ENCODE data around the gene MMAB. TPM values are rescaled to one million over a fixed set of nuclear protein-coding genes. Genes with fewer than 3 reads are reported as not detected.

The MMAB gene
- total RNA-seq, 1 donor from 2014 or later: 55.4 TPM

DNA sequence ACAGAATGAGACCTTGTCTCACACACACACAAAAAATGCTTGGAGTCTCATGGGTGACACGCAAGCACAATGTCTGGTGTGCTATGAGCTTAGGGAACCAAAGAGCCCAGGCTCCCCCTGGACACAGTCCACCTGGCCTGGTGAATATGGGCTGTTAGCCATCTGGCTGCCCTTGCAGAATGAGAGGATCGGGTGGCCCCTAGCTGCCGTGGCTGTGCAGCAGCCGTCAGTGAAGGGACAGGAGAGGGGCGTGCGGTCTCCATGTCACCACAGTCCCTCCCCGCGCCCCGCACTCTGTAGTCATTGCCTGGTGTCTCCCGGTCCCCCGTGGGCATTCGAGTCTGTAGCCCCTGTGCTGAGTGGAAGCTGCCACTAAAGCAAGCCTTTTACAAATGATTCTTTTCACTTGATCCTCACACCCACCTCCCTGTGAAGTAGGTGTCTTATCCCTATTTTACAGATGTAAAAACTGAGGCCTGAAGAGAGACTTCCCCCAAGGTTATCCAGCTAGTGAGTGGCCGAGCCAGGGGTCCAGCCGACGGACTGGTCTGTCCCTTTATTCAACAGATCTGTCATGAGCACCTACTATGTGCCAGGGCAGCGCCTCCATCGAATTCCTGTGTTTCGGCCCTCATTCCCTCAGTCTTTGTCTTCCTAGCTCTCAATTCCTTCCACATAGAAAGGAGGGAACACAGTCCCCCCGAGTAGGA is 19.0 kb upstream of the MMAB start:
- Histone ChIP-seq H3K27ac (replicated peaks) (peak overlapping the region; percentile 83), H3K9me3 (replicated peaks) (no peaks in the 10 kb centered on the region), H3K4me1 (peaks cover 14% of the 10 kb centered on the region), H3K36me3 (peaks cover 36% of the 10 kb centered on the region), H3K4me3 (no peak overlapping the region), H3K27me3 (ENCODE audit: low read depth) (no peaks in the 10 kb centered on the region)
- TF ChIP-seq, protein P1, sequence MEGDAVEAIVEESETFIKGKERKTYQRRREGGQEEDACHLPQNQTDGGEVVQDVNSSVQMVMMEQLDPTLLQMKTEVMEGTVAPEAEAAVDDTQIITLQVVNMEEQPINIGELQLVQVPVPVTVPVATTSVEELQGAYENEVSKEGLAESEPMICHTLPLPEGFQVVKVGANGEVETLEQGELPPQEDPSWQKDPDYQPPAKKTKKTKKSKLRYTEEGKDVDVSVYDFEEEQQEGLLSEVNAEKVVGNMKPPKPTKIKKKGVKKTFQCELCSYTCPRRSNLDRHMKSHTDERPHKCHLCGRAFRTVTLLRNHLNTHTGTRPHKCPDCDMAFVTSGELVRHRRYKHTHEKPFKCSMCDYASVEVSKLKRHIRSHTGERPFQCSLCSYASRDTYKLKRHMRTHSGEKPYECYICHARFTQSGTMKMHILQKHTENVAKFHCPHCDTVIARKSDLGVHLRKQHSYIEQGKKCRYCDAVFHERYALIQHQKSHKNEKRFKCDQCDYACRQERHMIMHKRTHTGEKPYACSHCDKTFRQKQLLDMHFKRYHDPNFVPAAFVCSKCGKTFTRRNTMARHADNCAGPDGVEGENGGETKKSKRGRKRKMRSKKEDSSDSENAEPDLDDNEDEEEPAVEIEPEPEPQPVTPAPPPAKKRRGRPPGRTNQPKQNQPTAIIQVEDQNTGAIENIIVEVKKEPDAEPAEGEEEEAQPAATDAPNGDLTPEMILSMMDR (IDR thresholded peaks at IDR 0.05; ENCODE audit: borderline replicate concordance): peak; percentile 39
- peak; percentile 68 for DNase-seq
- intact Hi-C loops (cut with micrococcal nuclease): loop anchor here (5.0 kb wide), 1 partner anchor 185 kb away; no protein-coding TSS in a partner anchor

DNA sequence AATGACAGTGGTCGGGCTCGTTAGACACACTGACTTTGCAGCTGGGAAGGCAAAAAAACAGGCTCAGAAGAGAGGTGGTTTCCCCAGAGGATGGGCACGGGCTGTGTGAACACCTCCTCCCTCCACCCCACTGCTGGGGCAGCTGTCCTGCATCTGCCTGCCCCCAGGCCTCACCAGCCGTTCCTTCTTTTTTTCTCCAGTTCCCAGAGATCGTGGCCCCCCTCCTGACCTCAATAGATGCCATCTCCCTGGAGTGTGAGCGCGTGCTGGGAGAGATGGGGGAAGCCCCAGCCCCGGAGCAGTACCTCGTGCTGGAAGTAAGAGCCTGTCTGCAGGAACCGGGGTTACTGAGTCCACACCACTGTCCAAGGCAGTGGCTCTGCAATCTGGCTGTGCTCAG is 17.7 kb upstream of the MMAB start:
- Histone ChIP-seq H3K4me1 (peaks cover 12% of the 10 kb centered on the region), H3K4me3 (no peak overlapping the region), H3K27me3 (ENCODE audit: low read depth) (no peaks in the 10 kb centered on the region), H3K27ac (replicated peaks) (no peak overlapping the region), H3K9me3 (replicated peaks) (no peaks in the 10 kb centered on the region), H3K36me3 (peaks cover 42% of the 10 kb centered on the region)
- intact Hi-C loops (cut with micrococcal nuclease): loop anchor here (5.0 kb wide), 1 partner anchor 186 kb away; no protein-coding TSS in a partner anchor
- TF ChIP-seq, protein P1 (IDR thresholded peaks at IDR 0.05; ENCODE audit: borderline replicate concordance): no peak
- no peak for DNase-seq

DNA sequence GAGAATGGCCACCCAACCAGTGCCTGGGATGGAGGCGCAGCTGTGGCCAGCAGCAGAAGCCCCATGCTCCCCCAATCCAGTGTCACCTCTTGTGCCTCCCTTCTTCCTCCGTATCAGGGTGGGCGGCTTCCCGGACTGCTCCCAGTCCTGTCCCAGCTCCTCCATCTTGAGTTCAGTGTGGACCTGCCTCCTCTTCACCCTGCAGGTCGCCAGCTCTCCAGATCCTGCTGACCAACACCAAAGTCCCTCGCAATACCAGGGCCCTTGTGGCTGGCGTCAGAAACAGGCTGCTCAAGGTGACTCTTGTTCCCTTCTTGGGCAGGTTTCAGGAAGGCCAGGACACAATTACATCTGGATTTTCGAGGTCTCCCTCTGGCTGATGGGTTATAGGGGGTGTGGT is 17.3 kb upstream of the MMAB start:
- no peak overlapping the region for H3K4me3 ChIP-seq
- H3K27me3 ChIP-seq (ENCODE audit: low read depth): no peaks in the 10 kb centered on the region
- no peak for DNase-seq
- TF ChIP-seq, protein P1 (IDR thresholded peaks at IDR 0.05; ENCODE audit: borderline replicate concordance): no peak
- intact Hi-C loops (cut with micrococcal nuclease): loop anchor here (5.0 kb wide), 1 partner anchor 187 kb away; no protein-coding TSS in a partner anchor
- no peak overlapping the region for H3K27ac ChIP-seq (replicated peaks)
- peaks cover 12% of the 10 kb centered on the region for H3K4me1 ChIP-seq
- H3K36me3 ChIP-seq: peaks cover 43% of the 10 kb centered on the region
- H3K9me3 ChIP-seq (replicated peaks): no peaks in the 10 kb centered on the region

DNA sequence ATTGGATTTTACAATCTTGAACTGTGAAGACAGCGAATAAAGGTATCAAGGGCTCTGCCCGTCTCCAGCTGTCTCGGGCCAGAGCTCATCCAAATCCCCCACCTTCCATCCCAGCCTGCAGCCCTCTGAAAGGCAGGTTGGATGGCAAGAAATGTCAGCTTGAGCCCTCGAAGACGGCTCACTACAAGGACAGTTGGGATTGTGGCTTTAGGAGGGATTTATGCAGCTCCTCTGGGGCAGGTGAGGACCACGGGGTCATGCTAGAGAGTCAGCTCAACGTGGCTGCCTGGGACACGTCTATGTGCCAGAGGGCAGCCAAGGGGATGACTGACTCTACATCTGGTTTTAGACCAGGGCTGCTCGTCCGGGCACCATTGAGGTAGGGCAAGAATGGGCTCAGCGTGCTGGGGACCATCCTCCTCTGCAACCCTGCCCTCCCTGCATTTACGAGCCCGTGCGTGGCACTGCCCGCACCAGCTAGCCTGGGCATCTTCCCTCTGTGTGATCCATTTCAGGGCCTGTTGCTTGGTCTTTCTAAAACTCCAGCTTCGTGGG is 16.5 kb upstream of the MMAB start:
- H3K4me1 ChIP-seq: peaks cover 12% of the 10 kb centered on the region
- peaks cover 36% of the 10 kb centered on the region for H3K36me3 ChIP-seq
- H3K4me3 ChIP-seq: no peak overlapping the region
- TF ChIP-seq, protein P1 (IDR thresholded peaks at IDR 0.05; ENCODE audit: borderline replicate concordance): no peak
- DNase-seq: no peak
- no peak overlapping the region for H3K27ac ChIP-seq (replicated peaks)
- intact Hi-C loops (cut with micrococcal nuclease): loop anchor here (5.0 kb wide), 1 partner anchor 188 kb away; no protein-coding TSS in a partner anchor
- no peaks in the 10 kb centered on the region for H3K27me3 ChIP-seq (ENCODE audit: low read depth)
- no peaks in the 10 kb centered on the region for H3K9me3 ChIP-seq (replicated peaks)

DNA sequence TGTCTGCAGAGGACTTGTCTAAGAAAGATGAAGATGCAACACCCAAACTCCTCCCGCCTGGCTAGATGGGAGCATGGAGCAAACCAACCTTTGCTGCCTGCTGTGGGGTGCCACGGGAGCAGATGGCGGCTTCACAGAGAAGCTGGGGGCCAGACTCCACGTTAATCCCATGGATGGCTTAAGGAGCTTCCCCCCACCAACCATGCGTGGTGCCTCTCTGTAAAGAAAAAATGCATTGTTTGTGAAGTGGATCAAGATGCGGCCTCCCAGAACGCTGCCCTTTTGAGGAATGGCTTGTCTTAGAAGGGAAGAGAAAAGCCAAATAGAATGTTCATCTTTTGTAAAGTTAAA is 15.9 kb upstream of the MMAB start:
- intact Hi-C loops (cut with micrococcal nuclease): no loop called here
- H3K4me3 ChIP-seq: no peak overlapping the region

More for the DNA sequence above, 15.9 kb upstream of the MMAB start:
- Histone ChIP-seq H3K9me3 (replicated peaks) (no peaks in the 10 kb centered on the region), H3K36me3 (peaks cover 37% of the 10 kb centered on the region), H3K27me3 (ENCODE audit: low read depth) (no peaks in the 10 kb centered on the region), H3K27ac (replicated peaks) (no peak overlapping the region), H3K4me1 (peaks cover 12% of the 10 kb centered on the region)
- TF ChIP-seq, protein P1 (IDR thresholded peaks at IDR 0.05; ENCODE audit: borderline replicate concordance): no peak
- no peak for DNase-seq

Measured in left ventricle myocardium inferior (tissue), 1 donor.